SK-N-SH (cell line): ENCODE results near the gene C11orf65. TPM values are rescaled to one million over a fixed set of nuclear protein-coding genes. Genes with fewer than 3 reads are reported as not detected.

Experiments
- CTCF ChIA-PET: fragments of 300-600, 350-600 bp; formaldehyde crosslinking; extraction: SDS; loops from one replicate; lab custom pipeline; 2021; lab: Yijun Ruan, JAX
- POLR2A ChIA-PET: fragments of 350-600 bp; sonication (Branson Sonifier 250); formaldehyde crosslinking; extraction: SDS; loops from one replicate; lab custom pipeline; 2020; ENCODE audit warnings: antibody characterized with exemption, inconsistent platforms; lab: Yijun Ruan, JAX
- DNase-seq: peaks from one replicate; pipeline ENCODE4 v3.0.0; 2012
- H2AFZ ChIP-seq: fragments of 200-600 bp; sonication (generic); 2 replicates; pipeline ENCODE4 v1.8.1; 2016; ENCODE audit warnings: antibody characterized with exemption, mild to moderate bottlenecking, low read depth
- H3F3A ChIP-seq: fragments of 200-600 bp; sonication (generic); replicated peaks from 2 replicates; pipeline ENCODE3; 2016; ENCODE audit warnings: antibody characterized with exemption, mild to moderate bottlenecking; ENCODE audit not compliant: insufficient read depth
- H3K27ac ChIP-seq, 2 experiments: fragments of 200-500 bp in 1 of 2; fragments of 200-600 bp in 1 of 2; sonication (Bioruptor generic) in 1 of 2; sonication (generic), shearing (Covaris generic) in 1 of 2; 2 replicates each; pipeline versions ENCODE4 v1.5.1 to v1.6.1; 2014 to 2016; ENCODE audit warnings: low read depth in 2 of 2, inconsistent platforms in 1 of 2, low read length in 1 of 2, mild to moderate bottlenecking in 1 of 2, mixed read lengths in 1 of 2
- H3K27me3 ChIP-seq: fragments of 200-600 bp; sonication (generic), shearing (Covaris generic); 2 replicates; pipeline ENCODE4 v1.6.1; 2016; ENCODE audit warnings: mixed run types; ENCODE audit not compliant: insufficient read depth
- H3K36me3 ChIP-seq, 2 experiments: fragments of 200-500 bp in 1 of 2; fragments of 200-600 bp in 1 of 2; sonication (Bioruptor generic) in 1 of 2; sonication (generic) in 1 of 2; replicated peaks in 1 of 2; 2 replicates each; pipeline versions ENCODE3 to v1.5.1; 2014 to 2016; ENCODE audit warnings: low read length in 1 of 2, mild to moderate bottlenecking in 1 of 2; ENCODE audit not compliant: insufficient read depth in 2 of 2, control insufficient read depth in 1 of 2
- H3K4me1 ChIP-seq, 2 experiments: fragments of 200-500 bp in 1 of 2; fragments of 200-600 bp in 1 of 2; sonication (Bioruptor generic) in 1 of 2; sonication (generic), shearing (Covaris generic) in 1 of 2; 2 replicates each; pipeline versions ENCODE4 v1.5.1 to v1.6.1; 2014 to 2016; ENCODE audit warnings: low read depth in 1 of 2, low read length in 1 of 2, mixed run types in 1 of 2; ENCODE audit not compliant: insufficient read depth in 2 of 2, control insufficient read depth in 1 of 2
- H3K4me2 ChIP-seq: fragments of 200-600 bp; sonication (generic), shearing (Covaris generic); 2 replicates; pipeline ENCODE4 v1.6.1; 2017; ENCODE audit warnings: mixed run types
- H3K4me3 ChIP-seq, 2 experiments: fragments of 200-500 bp in 1 of 2; fragments of 200-600 bp in 1 of 2; sonication (Bioruptor generic) in 1 of 2; sonication (generic), shearing (Covaris generic) in 1 of 2; 2 replicates each; pipeline versions ENCODE4 v1.5.1 to v1.8.1; 2014 to 2016; ENCODE audit warnings: low read depth in 2 of 2, inconsistent platforms in 1 of 2, low read length in 1 of 2, mild to moderate bottlenecking in 1 of 2, mixed read lengths in 1 of 2, moderate library complexity in 1 of 2
- H3K79me2 ChIP-seq: fragments of 200-600 bp; sonication (generic); 2 replicates; pipeline ENCODE4 v1.8.1; 2017; ENCODE audit warnings: mild to moderate bottlenecking; ENCODE audit not compliant: insufficient read depth
- H3K9ac ChIP-seq: fragments of 200-600 bp; sonication (generic); 2 replicates; pipeline ENCODE4 v1.6.1; 2017; ENCODE audit warnings: mixed run types
- H3K9me2 ChIP-seq: fragments of 200-600 bp; sonication (generic); 2 replicates; pipeline ENCODE4 v1.6.1; 2017; ENCODE audit warnings: mixed run types
- H3K9me3 ChIP-seq: fragments of 200-600 bp; sonication (generic); 2 replicates; pipeline ENCODE4 v1.6.1; 2017; ENCODE audit warnings: mixed run types, mild to moderate bottlenecking, moderate library complexity
- H4K20me1 ChIP-seq: fragments of 200-600 bp; sonication (generic); 2 replicates; pipeline ENCODE4 v1.6.1; 2017; ENCODE audit warnings: mild to moderate bottlenecking, mixed run types; ENCODE audit not compliant: insufficient read depth
- EP300 ChIP-seq, 2 experiments: IDR thresholded peaks; 2 replicates each; pipeline versions ENCODE4 v1.4.0 to v1.6.1; 2012; ENCODE audit warnings: borderline replicate concordance in 1 of 2, low read depth in 1 of 2, low read length in 1 of 2
- EZH2phosphoT487 ChIP-seq: fragments of 200-600 bp; sonication (generic); IDR thresholded peaks from 2 replicates; pipeline ENCODE4 v1.6.1; 2017; ENCODE audit warnings: low read depth, mixed run types, mild to moderate bottlenecking, antibody characterized with exemption, moderate library complexity, borderline replicate concordance
- FOXM1 ChIP-seq: IDR thresholded peaks from 2 replicates; pipeline ENCODE4 v1.4.0; 2012; ENCODE audit warnings: low read depth, mild to moderate bottlenecking
- GABPA ChIP-seq: IDR thresholded peaks from 2 replicates; pipeline ENCODE4 v1.4.0; 2012; ENCODE audit warnings: low read depth, mild to moderate bottlenecking
- GATA2 ChIP-seq: sonication (generic); formaldehyde crosslinking; IDR thresholded peaks from 2 replicates; pipeline ENCODE4 v1.5.0; 2020; ENCODE audit warnings: mild to moderate bottlenecking, missing genetic modification reagents
- JUND ChIP-seq: IDR thresholded peaks from 2 replicates; pipeline ENCODE4 v1.4.0; 2012
- MXI1 ChIP-seq: IDR thresholded peaks from 2 replicates; pipeline ENCODE4 v1.6.1; 2012; ENCODE audit warnings: mild to moderate bottlenecking, low read depth, low read length, improper control_type of control experiment
- RAD21 ChIP-seq: IDR thresholded peaks from 2 replicates; pipeline ENCODE4 v1.6.1; 2012; ENCODE audit warnings: mild to moderate bottlenecking, low read length
- RCOR1 ChIP-seq: fragments of 150-350 bp; IDR thresholded peaks from 2 replicates; pipeline ENCODE4 v1.6.1; 2017; ENCODE audit warnings: antibody characterized with exemption, low read length
- RXRA ChIP-seq: IDR thresholded peaks from 2 replicates; pipeline ENCODE4 v1.4.0; 2012; ENCODE audit warnings: low read depth, mild to moderate bottlenecking, borderline replicate concordance
- SMC3 ChIP-seq: IDR thresholded peaks from 2 replicates; pipeline ENCODE4 v1.6.1; 2012; ENCODE audit warnings: low read depth, low read length, improper control_type of control experiment
- TCF12 ChIP-seq: IDR thresholded peaks from 2 replicates; pipeline ENCODE4 v1.4.0; 2012
- TEAD4 ChIP-seq: IDR thresholded peaks from 2 replicates; pipeline ENCODE4 v1.4.0; 2012; ENCODE audit warnings: mild to moderate bottlenecking, borderline replicate concordance; ENCODE audit not compliant: insufficient read depth
- YY1 ChIP-seq: IDR thresholded peaks from 2 replicates; pipeline ENCODE4 v1.4.0; 2012; ENCODE audit warnings: low read depth, mild to moderate bottlenecking
- WGBS: methylation state at CpG from one replicate; pipeline ENCODE4 v1.1.6; 2017; ENCODE audit warnings: low lambda C conversion rate; 5-methylcytosine and 5-hydroxymethylcytosine counted together
- polyA plus RNA-seq, 3 experiments: library from polyadenylated mRNA; depleted of rRNA; stranded (reverse); fragments of >200 nt; gene quantifications; 2 replicates each; pipeline ENCODE4 v1.2.3, GENCODE V29; 2012
- TF ChIP-seq, protein P1 (sequence below): IDR thresholded peaks from 2 replicates; pipeline ENCODE4 v1.6.1; 2012; ENCODE audit warnings: mild to moderate bottlenecking, low read depth, low read length, moderate library complexity
- TF ChIP-seq, protein P2 (sequence below): IDR thresholded peaks from 2 replicates; pipeline ENCODE4 v1.4.0; 2012; ENCODE audit warnings: low read depth, borderline replicate concordance
- TF ChIP-seq, protein P3 (sequence below): fragments of 150-350 bp; IDR thresholded peaks from 2 replicates; pipeline ENCODE4 v1.6.1; 2017; ENCODE audit warnings: antibody characterized with exemption, low read length, low read depth, borderline replicate concordance
- TF ChIP-seq, protein P4 (sequence below): IDR thresholded peaks from 2 replicates; pipeline ENCODE4 v1.4.0; 2012; ENCODE audit warnings: low read depth

Gene C11orf65
- polyA plus RNA-seq, 1 of the 3 experiments (the other 2 are of a cell fraction): 0.07 TPM

DNA sequence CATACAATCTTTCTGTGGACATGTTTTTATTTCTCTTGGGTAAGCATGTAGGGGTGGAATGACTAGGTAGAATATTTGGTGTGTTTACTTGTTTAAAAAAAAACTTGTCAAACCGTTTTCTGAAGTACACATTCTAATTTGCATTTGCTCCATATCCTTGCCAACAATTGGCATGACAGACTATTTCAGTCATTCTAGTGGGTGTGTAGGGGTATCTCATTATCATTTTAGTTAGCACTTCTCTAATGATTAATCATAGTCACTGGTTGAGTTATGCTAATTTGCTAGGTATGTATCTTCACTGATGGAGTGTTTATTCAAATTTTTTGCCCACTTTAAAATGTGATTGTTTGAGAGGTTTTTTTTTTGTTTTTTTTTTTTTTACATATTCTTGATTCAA, 64.3 kb downstream of the C11orf65 start:
- no peak overlapping the region for H2AFZ ChIP-seq
- no peaks in the 10 kb centered on the region for H3K9me2 ChIP-seq
- H3K4me2 ChIP-seq: no peak overlapping the region
- CTCF ChIA-PET: no interaction called here
- POLR2A ChIA-PET: no interaction called here
- no peak for TF ChIP-seq EP300 (IDR thresholded peaks at IDR 0.05; ENCODE audit: borderline replicate concordance in 1 of 2, low read depth in 1 of 2, low read length in 1 of 2)
- TF ChIP-seq YY1: no peak
- TF ChIP-seq TEAD4: no peak
- TF ChIP-seq MXI1: no peak
- TF ChIP-seq TCF12: no peak
- TF ChIP-seq EZH2phosphoT487: no peak
- TF ChIP-seq, protein P1, sequence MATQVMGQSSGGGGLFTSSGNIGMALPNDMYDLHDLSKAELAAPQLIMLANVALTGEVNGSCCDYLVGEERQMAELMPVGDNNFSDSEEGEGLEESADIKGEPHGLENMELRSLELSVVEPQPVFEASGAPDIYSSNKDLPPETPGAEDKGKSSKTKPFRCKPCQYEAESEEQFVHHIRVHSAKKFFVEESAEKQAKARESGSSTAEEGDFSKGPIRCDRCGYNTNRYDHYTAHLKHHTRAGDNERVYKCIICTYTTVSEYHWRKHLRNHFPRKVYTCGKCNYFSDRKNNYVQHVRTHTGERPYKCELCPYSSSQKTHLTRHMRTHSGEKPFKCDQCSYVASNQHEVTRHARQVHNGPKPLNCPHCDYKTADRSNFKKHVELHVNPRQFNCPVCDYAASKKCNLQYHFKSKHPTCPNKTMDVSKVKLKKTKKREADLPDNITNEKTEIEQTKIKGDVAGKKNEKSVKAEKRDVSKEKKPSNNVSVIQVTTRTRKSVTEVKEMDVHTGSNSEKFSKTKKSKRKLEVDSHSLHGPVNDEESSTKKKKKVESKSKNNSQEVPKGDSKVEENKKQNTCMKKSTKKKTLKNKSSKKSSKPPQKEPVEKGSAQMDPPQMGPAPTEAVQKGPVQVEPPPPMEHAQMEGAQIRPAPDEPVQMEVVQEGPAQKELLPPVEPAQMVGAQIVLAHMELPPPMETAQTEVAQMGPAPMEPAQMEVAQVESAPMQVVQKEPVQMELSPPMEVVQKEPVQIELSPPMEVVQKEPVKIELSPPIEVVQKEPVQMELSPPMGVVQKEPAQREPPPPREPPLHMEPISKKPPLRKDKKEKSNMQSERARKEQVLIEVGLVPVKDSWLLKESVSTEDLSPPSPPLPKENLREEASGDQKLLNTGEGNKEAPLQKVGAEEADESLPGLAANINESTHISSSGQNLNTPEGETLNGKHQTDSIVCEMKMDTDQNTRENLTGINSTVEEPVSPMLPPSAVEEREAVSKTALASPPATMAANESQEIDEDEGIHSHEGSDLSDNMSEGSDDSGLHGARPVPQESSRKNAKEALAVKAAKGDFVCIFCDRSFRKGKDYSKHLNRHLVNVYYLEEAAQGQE: no peak
- no peak for TF ChIP-seq RCOR1
- no peak for TF ChIP-seq RXRA
- TF ChIP-seq, protein P2, sequence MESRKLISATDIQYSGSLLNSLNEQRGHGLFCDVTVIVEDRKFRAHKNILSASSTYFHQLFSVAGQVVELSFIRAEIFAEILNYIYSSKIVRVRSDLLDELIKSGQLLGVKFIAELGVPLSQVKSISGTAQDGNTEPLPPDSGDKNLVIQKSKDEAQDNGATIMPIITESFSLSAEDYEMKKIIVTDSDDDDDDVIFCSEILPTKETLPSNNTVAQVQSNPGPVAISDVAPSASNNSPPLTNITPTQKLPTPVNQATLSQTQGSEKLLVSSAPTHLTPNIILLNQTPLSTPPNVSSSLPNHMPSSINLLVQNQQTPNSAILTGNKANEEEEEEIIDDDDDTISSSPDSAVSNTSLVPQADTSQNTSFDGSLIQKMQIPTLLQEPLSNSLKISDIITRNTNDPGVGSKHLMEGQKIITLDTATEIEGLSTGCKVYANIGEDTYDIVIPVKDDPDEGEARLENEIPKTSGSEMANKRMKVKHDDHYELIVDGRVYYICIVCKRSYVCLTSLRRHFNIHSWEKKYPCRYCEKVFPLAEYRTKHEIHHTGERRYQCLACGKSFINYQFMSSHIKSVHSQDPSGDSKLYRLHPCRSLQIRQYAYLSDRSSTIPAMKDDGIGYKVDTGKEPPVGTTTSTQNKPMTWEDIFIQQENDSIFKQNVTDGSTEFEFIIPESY: no peak
- no peak for TF ChIP-seq FOXM1
- no peaks in the 10 kb centered on the region for H3K9me3 ChIP-seq
- WGBS: 26% methylated on average over 1 of the region's 1 CpG
- DNase-seq: no peak
- no peaks in the 10 kb centered on the region for H3F3A ChIP-seq
- no peaks in the 10 kb centered on the region for H4K20me1 ChIP-seq
- H3K4me1 ChIP-seq: no peaks in the 10 kb centered on the region
- H3K36me3 ChIP-seq: no peaks in the 10 kb centered on the region
- H3K27me3 ChIP-seq: no peaks in the 10 kb centered on the region
- H3K4me3 ChIP-seq: no peak overlapping the region
- H3K79me2 ChIP-seq: no peaks in the 10 kb centered on the region
- H3K27ac ChIP-seq: no peak overlapping the region
- no peak overlapping the region for H3K9ac ChIP-seq

DNA sequence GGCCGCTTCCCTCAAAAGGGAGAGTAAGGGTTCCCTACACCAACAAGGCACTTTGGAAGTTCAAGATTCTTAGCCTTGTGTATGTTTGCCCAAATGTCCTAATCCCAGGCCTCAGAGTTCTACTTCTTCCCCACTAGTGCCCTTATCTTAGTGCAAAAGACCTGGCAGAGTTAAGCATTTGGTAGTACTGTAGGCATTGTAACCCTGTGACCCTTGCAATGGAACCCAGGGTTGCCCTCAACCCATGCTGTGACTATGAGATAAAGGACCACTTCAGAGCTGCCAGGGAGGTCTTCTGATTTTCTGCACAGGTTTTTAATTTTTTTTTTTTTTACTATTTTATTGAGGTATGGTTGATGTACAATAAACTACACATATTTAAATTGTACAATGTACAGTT, 65.1 kb downstream of the C11orf65 start:
- Histone ChIP-seq H3K9me3 (no peaks in the 10 kb centered on the region), H3K36me3 (no peaks in the 10 kb centered on the region), H3K79me2 (no peaks in the 10 kb centered on the region), H3K4me2 (no peak overlapping the region), H2AFZ (no peak overlapping the region), H3K9me2 (no peaks in the 10 kb centered on the region), H3K4me1 (no peaks in the 10 kb centered on the region), H3K9ac (no peak overlapping the region), H3K27me3 (no peaks in the 10 kb centered on the region), H3K27ac (no peak overlapping the region), H4K20me1 (no peaks in the 10 kb centered on the region), H3K4me3 (no peak overlapping the region), H3F3A (no peaks in the 10 kb centered on the region)
- DNase-seq: no peak
- ChIA-PET CTCF (no interaction called here), POLR2A (no interaction called here)
- 80% methylated on average over 1 of the region's 1 CpG for WGBS
- TF ChIP-seq, protein P3, sequence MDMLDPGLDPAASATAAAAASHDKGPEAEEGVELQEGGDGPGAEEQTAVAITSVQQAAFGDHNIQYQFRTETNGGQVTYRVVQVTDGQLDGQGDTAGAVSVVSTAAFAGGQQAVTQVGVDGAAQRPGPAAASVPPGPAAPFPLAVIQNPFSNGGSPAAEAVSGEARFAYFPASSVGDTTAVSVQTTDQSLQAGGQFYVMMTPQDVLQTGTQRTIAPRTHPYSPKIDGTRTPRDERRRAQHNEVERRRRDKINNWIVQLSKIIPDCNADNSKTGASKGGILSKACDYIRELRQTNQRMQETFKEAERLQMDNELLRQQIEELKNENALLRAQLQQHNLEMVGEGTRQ: no peak
- TF ChIP-seq GABPA: no peak
- no peak for TF ChIP-seq RCOR1
- TF ChIP-seq, protein P4, sequence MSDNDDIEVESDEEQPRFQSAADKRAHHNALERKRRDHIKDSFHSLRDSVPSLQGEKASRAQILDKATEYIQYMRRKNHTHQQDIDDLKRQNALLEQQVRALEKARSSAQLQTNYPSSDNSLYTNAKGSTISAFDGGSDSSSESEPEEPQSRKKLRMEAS: no peak
- TF ChIP-seq SMC3: no peak
- TF ChIP-seq JUND: no peak
- no peak for TF ChIP-seq MXI1
- TF ChIP-seq, protein P1: no peak
- TF ChIP-seq GATA2 (CRISPR knock-in tag): no peak
- no peak for TF ChIP-seq FOXM1
- TF ChIP-seq EZH2phosphoT487: no peak
- no peak for TF ChIP-seq RAD21
